Measurements from ENCODE around the gene TBCB. TPM values are rescaled to one million over a fixed set of nuclear protein-coding genes. Genes with fewer than 3 reads are reported as not detected.

The TBCB gene
- total RNA-seq, 4 donors from 2014 or later = 57.4 to 122 (median 96.7) TPM

DNA sequence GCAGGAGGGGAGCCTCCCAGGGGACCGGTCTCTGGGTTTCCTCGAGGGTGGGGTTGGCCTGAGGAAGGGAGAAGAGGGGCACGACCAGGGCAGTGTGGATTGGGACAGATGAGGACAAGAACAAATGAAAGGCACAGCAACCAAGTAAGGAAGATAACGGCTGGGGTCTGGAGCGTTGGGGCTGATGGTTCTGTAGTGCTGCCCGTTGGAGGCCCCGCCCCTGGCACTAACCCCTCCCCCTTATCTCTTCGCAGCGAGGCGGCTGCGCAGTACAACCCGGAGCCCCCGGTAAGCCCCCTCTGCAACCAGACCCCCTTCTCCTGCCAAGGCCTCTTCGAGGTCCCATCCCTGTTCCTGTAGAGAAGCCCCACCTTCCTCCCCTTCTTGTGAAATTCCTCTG is 26.8 kb downstream of the TBCB start:
- no peaks in the 10 kb centered on the region for H3K27me3 ChIP-seq
- intact Hi-C loops (cut with DNase I; ENCODE audit: low total_unique reads) = no loop called here
- peaks cover 6 to 47% of the 10 kb centered on the region in 2 donors for H3K36me3 ChIP-seq
- DNase-seq (no peak), ATAC-seq (no peak)
- H3K9me3 ChIP-seq = no peaks in the 10 kb centered on the region
- H3K4me1 ChIP-seq = peaks cover 12 to 16% of the 10 kb centered on the region in 2 donors
- peak overlapping the region; percentile 97 to 100 (median 98) for H3K27ac ChIP-seq
- no peak overlapping the region for H3K4me3 ChIP-seq
- TF ChIP-seq, protein P1, sequence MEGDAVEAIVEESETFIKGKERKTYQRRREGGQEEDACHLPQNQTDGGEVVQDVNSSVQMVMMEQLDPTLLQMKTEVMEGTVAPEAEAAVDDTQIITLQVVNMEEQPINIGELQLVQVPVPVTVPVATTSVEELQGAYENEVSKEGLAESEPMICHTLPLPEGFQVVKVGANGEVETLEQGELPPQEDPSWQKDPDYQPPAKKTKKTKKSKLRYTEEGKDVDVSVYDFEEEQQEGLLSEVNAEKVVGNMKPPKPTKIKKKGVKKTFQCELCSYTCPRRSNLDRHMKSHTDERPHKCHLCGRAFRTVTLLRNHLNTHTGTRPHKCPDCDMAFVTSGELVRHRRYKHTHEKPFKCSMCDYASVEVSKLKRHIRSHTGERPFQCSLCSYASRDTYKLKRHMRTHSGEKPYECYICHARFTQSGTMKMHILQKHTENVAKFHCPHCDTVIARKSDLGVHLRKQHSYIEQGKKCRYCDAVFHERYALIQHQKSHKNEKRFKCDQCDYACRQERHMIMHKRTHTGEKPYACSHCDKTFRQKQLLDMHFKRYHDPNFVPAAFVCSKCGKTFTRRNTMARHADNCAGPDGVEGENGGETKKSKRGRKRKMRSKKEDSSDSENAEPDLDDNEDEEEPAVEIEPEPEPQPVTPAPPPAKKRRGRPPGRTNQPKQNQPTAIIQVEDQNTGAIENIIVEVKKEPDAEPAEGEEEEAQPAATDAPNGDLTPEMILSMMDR (IDR thresholded peaks at IDR 0.05 in 4 of 5, conservative IDR thresholded peaks at IDR 0.05 in 1 of 5) = no peak
- TF ChIP-seq POLR2A (IDR thresholded peaks at IDR 0.05) = no peak
- in situ Hi-C loops (cut with MboI; ENCODE audit: low sequenced_read_pairs in 4 of 4) = loop anchor here in 1 of 4 donors (25.0 kb wide), 1 partner anchor 380 kb away; the partner anchor contains the start of genes HSPB6 and PROSER3

DNA sequence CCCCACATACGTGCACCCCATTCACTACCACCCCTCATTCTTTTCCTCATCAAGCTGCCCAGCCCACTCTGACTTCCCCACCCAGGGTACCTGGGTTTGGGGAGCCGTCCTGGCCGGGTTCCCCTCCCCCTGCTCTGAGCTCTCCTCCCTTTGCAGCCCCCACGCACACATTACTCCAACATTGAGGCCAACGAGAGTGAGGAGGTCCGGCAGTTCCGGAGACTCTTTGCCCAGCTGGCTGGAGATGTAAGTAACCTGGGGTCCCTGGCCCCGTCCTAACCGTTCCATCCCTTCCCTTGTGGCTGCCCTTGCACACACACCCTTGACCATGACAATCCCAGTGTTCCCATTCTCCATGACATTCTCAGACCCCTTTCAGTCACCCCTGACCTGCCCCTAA is 27.2 kb downstream of the TBCB start:
- H3K36me3 ChIP-seq = peaks cover 6 to 52% of the 10 kb centered on the region in 2 donors
- peak overlapping the region in 2 of 4 donors; percentile 98 to 99 for H3K27ac ChIP-seq
- in situ Hi-C loops (cut with MboI; ENCODE audit: low sequenced_read_pairs in 4 of 4) = loop anchor here in 1 of 4 donors (25.0 kb wide), 1 partner anchor 380 kb away; the partner anchor contains the start of genes HSPB6 and PROSER3
- no peaks in the 10 kb centered on the region for H3K27me3 ChIP-seq
- H3K4me3 ChIP-seq = no peak overlapping the region
- peaks cover 12% of the 10 kb centered on the region in 2 donors for H3K4me1 ChIP-seq
- no peak for TF ChIP-seq POLR2A (IDR thresholded peaks at IDR 0.05)
- TF ChIP-seq, protein P1 (IDR thresholded peaks at IDR 0.05 in 4 of 5, conservative IDR thresholded peaks at IDR 0.05 in 1 of 5) = no peak
- intact Hi-C loops (cut with DNase I; ENCODE audit: low total_unique reads) = no loop called here
- DNase-seq = no peak
- no peaks in the 10 kb centered on the region for H3K9me3 ChIP-seq
- no peak for ATAC-seq

DNA sequence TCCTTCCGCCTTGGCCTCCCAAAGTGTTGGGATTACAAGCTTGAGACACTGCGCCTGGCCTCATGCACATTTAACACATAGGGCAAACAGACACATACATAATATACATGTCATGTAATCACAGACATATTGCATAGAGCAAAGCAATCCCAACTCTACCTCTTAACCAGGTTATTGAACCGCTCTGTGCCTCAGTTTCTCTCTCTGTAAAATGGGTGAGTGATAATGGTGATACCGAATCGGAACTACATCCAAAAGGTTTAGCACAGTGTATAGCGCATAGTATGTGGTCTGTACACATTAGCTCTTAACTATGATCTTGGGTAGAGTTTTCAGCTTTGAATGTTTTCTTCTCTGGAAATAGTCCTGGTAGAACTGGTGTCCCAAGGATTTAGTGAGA is 29.4 kb downstream of the TBCB start:
- intact Hi-C loops (cut with DNase I; ENCODE audit: low total_unique reads) (no loop called here), in situ Hi-C loops (cut with MboI; ENCODE audit: low sequenced_read_pairs in 4 of 4) (loop anchor here in 1 of 4 donors (25.0 kb wide), 1 partner anchor 382 kb away; the partner anchor contains the start of genes HSPB6 and PROSER3)
- ATAC-seq = no peak
- peaks cover 8% of the 10 kb centered on the region in 2 donors for H3K4me1 ChIP-seq
- no peaks in the 10 kb centered on the region for H3K27me3 ChIP-seq
- no peaks in the 10 kb centered on the region for H3K9me3 ChIP-seq
- no peak overlapping the region for H3K27ac ChIP-seq
- H3K36me3 ChIP-seq = peaks cover 6 to 73% of the 10 kb centered on the region in 2 donors
- no peak for TF ChIP-seq POLR2A (IDR thresholded peaks at IDR 0.05)
- TF ChIP-seq, protein P1 (IDR thresholded peaks at IDR 0.05 in 4 of 5, conservative IDR thresholded peaks at IDR 0.05 in 1 of 5) = no peak
- DNase-seq = no peak
- H3K4me3 ChIP-seq = no peak overlapping the region

DNA sequence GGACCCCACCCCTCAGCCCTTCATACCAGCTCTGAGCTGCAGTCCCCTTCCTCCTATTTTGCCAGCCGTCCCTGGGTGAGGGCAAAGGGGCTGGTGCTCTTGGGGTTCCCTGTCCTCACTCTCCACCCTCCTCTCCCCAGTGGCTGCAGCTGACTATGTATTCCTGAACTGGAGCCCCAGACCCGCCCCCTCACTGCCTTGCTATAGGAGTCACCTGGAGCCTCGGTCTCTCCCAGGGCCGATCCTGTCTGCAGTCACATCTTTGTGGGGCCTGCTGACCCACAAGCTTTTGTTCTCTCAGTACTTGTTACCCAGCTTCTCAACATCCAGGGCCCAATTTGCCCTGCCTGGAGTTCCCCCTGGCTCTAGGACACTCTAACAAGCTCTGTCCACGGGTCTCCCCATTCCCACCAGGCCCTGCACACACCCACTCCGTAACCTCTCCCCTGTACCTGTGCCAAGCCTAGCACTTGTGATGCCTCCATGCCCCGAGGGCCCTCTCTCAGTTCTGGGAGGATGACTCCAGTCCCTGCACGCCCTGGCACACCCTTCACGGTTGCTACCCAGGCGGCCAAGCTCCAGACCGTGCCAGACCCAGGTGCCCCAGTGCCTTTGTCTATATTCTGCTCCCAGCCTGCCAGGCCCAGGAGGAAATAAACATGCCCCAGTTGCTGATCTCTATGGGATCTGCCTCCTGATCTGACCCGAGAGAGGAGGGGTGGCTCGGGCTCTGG is 34.6 kb downstream of the TBCB start:
- Histone ChIP-seq H3K4me3 (no peak overlapping the region), H3K27ac (peak overlapping the region; percentile 97 to 100 (median 100)), H3K9me3 (no peaks in the 10 kb centered on the region), H3K27me3 (no peaks in the 10 kb centered on the region), H3K36me3 (peaks cover 6 to 56% of the 10 kb centered on the region in 2 donors), H3K4me1 (peaks cover 24 to 29% of the 10 kb centered on the region in 2 donors)
- TF ChIP-seq POLR2A (IDR thresholded peaks at IDR 0.05) = no peak
- TF ChIP-seq, protein P1 (IDR thresholded peaks at IDR 0.05 in 4 of 5, conservative IDR thresholded peaks at IDR 0.05 in 1 of 5) = no peak
- intact Hi-C loops (cut with DNase I; ENCODE audit: low total_unique reads) = loop anchor here (5.0 to 10.0 kb wide), 3 partner anchors 33 to 393 kb away; partner anchors contain the start of genes HSPB6, PROSER3, TBCB and ZNF146
- ATAC-seq = no peak
- peak in 1 of 2 donors; percentile 50 for DNase-seq
- in situ Hi-C loops (cut with MboI; ENCODE audit: low sequenced_read_pairs in 4 of 4) = loop anchor here in 1 of 4 donors (25.0 kb wide), 1 partner anchor 388 kb away; the partner anchor contains the start of genes HSPB6 and PROSER3
